GM23338 (cell line): ENCODE results near the gene GTF2A2. TPM values are rescaled to one million over a fixed set of nuclear protein-coding genes. Genes with fewer than 3 reads are reported as not detected.
A peak's percentile ranks its signal among the peaks of the same experiment; 100 is the strongest.

Experiments
- ATAC-seq: fragments of 200-7000 bp; cut with Tn5 transposase; 3 replicates; pipeline ENCODE4 v1.9.1; 2020
- DNase-seq: peaks from one replicate; pipeline ENCODE4 v3.0.0-alpha.2; 2015; ENCODE audit warnings: low spot score
- H2AFZ ChIP-seq: fragments of 200-600 bp; sonication (generic); 2 replicates; pipeline ENCODE4 v1.8.0; 2016; ENCODE audit warnings: antibody characterized with exemption, mild to moderate bottlenecking, moderate library complexity
- H3F3A ChIP-seq: fragments of 200-600 bp; sonication (generic); replicated peaks from 2 replicates; pipeline ENCODE4 v1.8.0; 2017; ENCODE audit warnings: antibody characterized with exemption, mixed run types, low read depth
- H3K27ac ChIP-seq: fragments of 200-600 bp; sonication (generic); 2 replicates; pipeline ENCODE4 v1.6.1; 2016; ENCODE audit warnings: low read depth
- H3K27me3 ChIP-seq: fragments of 200-600 bp; sonication (generic); 2 replicates; pipeline ENCODE4 v1.8.0; 2016; ENCODE audit warnings: mild to moderate bottlenecking, mixed run types, moderate library complexity; ENCODE audit not compliant: insufficient read depth
- H3K36me3 ChIP-seq: fragments of 200-600 bp; sonication (generic); 2 replicates; pipeline ENCODE4 v1.8.0; 2016; ENCODE audit warnings: mild to moderate bottlenecking; ENCODE audit not compliant: insufficient read depth
- H3K4me1 ChIP-seq: fragments of 200-600 bp; sonication (generic); 2 replicates; pipeline ENCODE4 v1.8.0; 2016; ENCODE audit warnings: mild to moderate bottlenecking, moderate library complexity; ENCODE audit not compliant: insufficient read depth
- H3K4me2 ChIP-seq: fragments of 200-600 bp; sonication (generic); 2 replicates; pipeline ENCODE4 v1.7.1; 2017; ENCODE audit warnings: mixed run types
- H3K4me3 ChIP-seq: fragments of 200-600 bp; sonication (generic); 2 replicates; pipeline ENCODE4 v1.6.1; 2016; ENCODE audit warnings: mixed run types
- H3K79me2 ChIP-seq: fragments of 200-600 bp; sonication (generic); replicated peaks from 2 replicates; pipeline ENCODE4 v1.8.0; 2017; ENCODE audit warnings: mild to moderate bottlenecking; ENCODE audit not compliant: insufficient read depth
- H3K9me2 ChIP-seq: fragments of 200-600 bp; sonication (generic); 2 replicates; pipeline ENCODE4 v1.8.0; 2017; ENCODE audit not compliant: insufficient read depth
- H4K20me1 ChIP-seq: fragments of 200-600 bp; sonication (generic); replicated peaks from 2 replicates; pipeline ENCODE4 v1.8.0; 2017; ENCODE audit warnings: mild to moderate bottlenecking; ENCODE audit not compliant: insufficient read depth
- H3K27ac Mint-ChIP-seq: 2 replicates; pipeline ENCODE4 v1.8.0; 2020; ENCODE audit warnings: inconsistent platforms, mild to moderate bottlenecking, moderate library complexity, mixed read lengths
- H3K27me3 Mint-ChIP-seq: 3 replicates; pipeline ENCODE4 v1.8.0; 2022; ENCODE audit warnings: low read depth, mild to moderate bottlenecking, moderate library complexity, mixed read lengths, inconsistent platforms; ENCODE audit not compliant: insufficient read depth, poor library complexity
- H3K36me3 Mint-ChIP-seq: 3 replicates; pipeline ENCODE4 v1.8.0; 2021; ENCODE audit warnings: low read depth, mild to moderate bottlenecking, inconsistent platforms, moderate library complexity, mixed read lengths
- H3K4me1 Mint-ChIP-seq: 3 replicates; pipeline ENCODE4 v1.8.0; 2020; ENCODE audit warnings: mild to moderate bottlenecking, inconsistent platforms, mixed read lengths
- H3K4me3 Mint-ChIP-seq: 3 replicates; pipeline ENCODE4 v1.8.0; 2021; ENCODE audit warnings: moderate library complexity, mild to moderate bottlenecking, inconsistent platforms, mixed read lengths
- H3K9me3 Mint-ChIP-seq: 3 replicates; pipeline ENCODE4 v1.8.0; 2020; ENCODE audit warnings: moderate library complexity, mild to moderate bottlenecking, inconsistent platforms, mixed read lengths
- EZH2 ChIP-seq: fragments of 200-600 bp; sonication (generic); IDR thresholded peaks from one replicate; pipeline ENCODE4 v1.8.0; 2017; ENCODE audit warnings: antibody characterized with exemption, mild to moderate bottlenecking, low read depth; ENCODE audit not compliant: unreplicated experiment
- EZH2phosphoT487 ChIP-seq: fragments of 200-600 bp; sonication (generic); IDR thresholded peaks from one replicate; pipeline ENCODE4 v1.8.1; 2018; ENCODE audit warnings: antibody characterized with exemption; ENCODE audit not compliant: unreplicated experiment
- JUNB ChIP-seq: IDR thresholded peaks from one replicate; pipeline ENCODE4 v1.6.1; 2016; ENCODE audit warnings: antibody characterized with exemption; ENCODE audit not compliant: unreplicated experiment
- NANOG ChIP-seq: IDR thresholded peaks from 2 replicates; pipeline ENCODE4 v1.6.1; 2016; ENCODE audit warnings: antibody characterized with exemption, borderline replicate concordance
- POLR2AphosphoS5 ChIP-seq: IDR thresholded peaks from 2 replicates; pipeline ENCODE4 v1.6.1; 2016; ENCODE audit warnings: antibody characterized with exemption, low read depth
- ZNF114 ChIP-seq: fragments of 250-450 bp; sonication (Bioruptor Pico); IDR thresholded peaks from 2 replicates; pipeline ENCODE4 v1.5.0; 2020; ENCODE audit warnings: mild to moderate bottlenecking, moderate library complexity
- ZNF331 ChIP-seq: fragments of 250-450 bp; sonication (Bioruptor Pico); IDR thresholded peaks from 2 replicates; pipeline ENCODE4 v1.5.0; 2020; ENCODE audit warnings: low read depth, mild to moderate bottlenecking, moderate library complexity
- polyA plus RNA-seq: library from polyadenylated mRNA; unstranded; fragments of >200 nt; fragmentation: Nextera tagmentation; extraction: Ambion mirVana; gene quantifications from 2 replicates; pipeline ENCODE4 v1.2.1, GENCODE V29; 2016
- total RNA-seq: library from RNA; depleted of rRNA; stranded (reverse); fragments of >200 nt; shearing (Covaris generic); gene quantifications from 2 replicates; pipeline ENCODE4 v1.2.3, GENCODE V29; 2014
- TF ChIP-seq, protein P1 (sequence below): IDR thresholded peaks from one replicate; pipeline ENCODE4 v1.6.1; 2018; ENCODE audit warnings: antibody characterized with exemption; ENCODE audit not compliant: unreplicated experiment
- TF ChIP-seq, protein P2 (sequence below): IDR thresholded peaks from 2 replicates; pipeline ENCODE4 v1.6.1; 2016; ENCODE audit warnings: antibody characterized with exemption
- TF ChIP-seq, protein P3 (sequence below), 2 experiments: fragments of 200-600 bp in 1 of 2; sonication (generic) in 1 of 2; conservative IDR thresholded peaks; 2 replicates each; pipeline versions ENCODE4 v1.5.1 to v1.6.1; 2016 to 2017; ENCODE audit warnings: antibody characterized with exemption in 2 of 2, low read depth in 2 of 2, mild to moderate bottlenecking in 2 of 2, moderate library complexity in 1 of 2

Gene GTF2A2
- total and polyA plus RNA-seq, 2 experiments from 2014 or later = 45.9 to 424 TPM

DNA sequence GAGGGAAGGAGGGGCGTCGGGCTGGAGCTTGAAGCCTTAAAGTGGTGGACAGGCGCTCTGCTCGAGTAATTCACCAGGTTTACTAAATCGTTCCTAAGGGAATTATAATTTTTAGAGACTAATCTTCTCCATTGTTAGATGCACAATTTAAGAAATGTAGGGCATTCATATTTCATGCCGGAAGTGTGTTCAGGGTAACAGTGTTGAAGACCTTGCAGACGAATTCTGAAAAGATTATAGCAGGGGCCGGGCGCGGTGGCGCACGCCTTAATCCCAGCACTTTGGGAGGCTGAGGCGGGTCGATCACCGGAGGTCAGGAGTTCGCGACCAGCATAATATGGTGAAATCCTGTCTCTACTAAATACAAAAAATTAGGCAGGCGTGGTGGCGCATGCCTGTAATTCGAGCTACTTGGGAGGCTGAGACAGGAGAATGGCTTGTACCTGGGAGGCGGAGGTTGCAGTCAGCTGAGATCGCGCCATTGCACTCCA is 365 bp upstream of the GTF2A2 start:
- Mint-ChIP-seq H3K9me3 (no peaks in the 10 kb centered on the region), H3K36me3 (peaks cover 5% of the 10 kb centered on the region), H3K4me1 (no peaks in the 10 kb centered on the region), H3K27ac (peak overlapping the region; percentile 40; the same call in 1 of the 2 replicates), H3K27me3 (no peaks in the 10 kb centered on the region), H3K4me3 (no peak overlapping the region; the same call in 2 of the 3 replicates)
- peak overlapping the region; percentile 84; the same call in 1 of the 2 replicates for H3K4me2 ChIP-seq
- no peaks in the 10 kb centered on the region for H3K27me3 ChIP-seq
- H3K79me2 ChIP-seq = peaks cover 44% of the 10 kb centered on the region
- ATAC-seq = peak; percentile 18
- TF ChIP-seq POLR2AphosphoS5 = no peak
- TF ChIP-seq, protein P1, sequence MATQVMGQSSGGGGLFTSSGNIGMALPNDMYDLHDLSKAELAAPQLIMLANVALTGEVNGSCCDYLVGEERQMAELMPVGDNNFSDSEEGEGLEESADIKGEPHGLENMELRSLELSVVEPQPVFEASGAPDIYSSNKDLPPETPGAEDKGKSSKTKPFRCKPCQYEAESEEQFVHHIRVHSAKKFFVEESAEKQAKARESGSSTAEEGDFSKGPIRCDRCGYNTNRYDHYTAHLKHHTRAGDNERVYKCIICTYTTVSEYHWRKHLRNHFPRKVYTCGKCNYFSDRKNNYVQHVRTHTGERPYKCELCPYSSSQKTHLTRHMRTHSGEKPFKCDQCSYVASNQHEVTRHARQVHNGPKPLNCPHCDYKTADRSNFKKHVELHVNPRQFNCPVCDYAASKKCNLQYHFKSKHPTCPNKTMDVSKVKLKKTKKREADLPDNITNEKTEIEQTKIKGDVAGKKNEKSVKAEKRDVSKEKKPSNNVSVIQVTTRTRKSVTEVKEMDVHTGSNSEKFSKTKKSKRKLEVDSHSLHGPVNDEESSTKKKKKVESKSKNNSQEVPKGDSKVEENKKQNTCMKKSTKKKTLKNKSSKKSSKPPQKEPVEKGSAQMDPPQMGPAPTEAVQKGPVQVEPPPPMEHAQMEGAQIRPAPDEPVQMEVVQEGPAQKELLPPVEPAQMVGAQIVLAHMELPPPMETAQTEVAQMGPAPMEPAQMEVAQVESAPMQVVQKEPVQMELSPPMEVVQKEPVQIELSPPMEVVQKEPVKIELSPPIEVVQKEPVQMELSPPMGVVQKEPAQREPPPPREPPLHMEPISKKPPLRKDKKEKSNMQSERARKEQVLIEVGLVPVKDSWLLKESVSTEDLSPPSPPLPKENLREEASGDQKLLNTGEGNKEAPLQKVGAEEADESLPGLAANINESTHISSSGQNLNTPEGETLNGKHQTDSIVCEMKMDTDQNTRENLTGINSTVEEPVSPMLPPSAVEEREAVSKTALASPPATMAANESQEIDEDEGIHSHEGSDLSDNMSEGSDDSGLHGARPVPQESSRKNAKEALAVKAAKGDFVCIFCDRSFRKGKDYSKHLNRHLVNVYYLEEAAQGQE = no peak
- no peak for TF ChIP-seq EZH2phosphoT487
- no peak for TF ChIP-seq ZNF331 (CRISPR knock-in tag)
- TF ChIP-seq JUNB = no peak
- TF ChIP-seq, protein P2, sequence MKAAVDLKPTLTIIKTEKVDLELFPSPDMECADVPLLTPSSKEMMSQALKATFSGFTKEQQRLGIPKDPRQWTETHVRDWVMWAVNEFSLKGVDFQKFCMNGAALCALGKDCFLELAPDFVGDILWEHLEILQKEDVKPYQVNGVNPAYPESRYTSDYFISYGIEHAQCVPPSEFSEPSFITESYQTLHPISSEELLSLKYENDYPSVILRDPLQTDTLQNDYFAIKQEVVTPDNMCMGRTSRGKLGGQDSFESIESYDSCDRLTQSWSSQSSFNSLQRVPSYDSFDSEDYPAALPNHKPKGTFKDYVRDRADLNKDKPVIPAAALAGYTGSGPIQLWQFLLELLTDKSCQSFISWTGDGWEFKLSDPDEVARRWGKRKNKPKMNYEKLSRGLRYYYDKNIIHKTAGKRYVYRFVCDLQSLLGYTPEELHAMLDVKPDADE = no peak
- no peak for TF ChIP-seq ZNF114 (CRISPR knock-in tag)
- TF ChIP-seq NANOG = no peak
- H3K4me1 ChIP-seq = peaks cover 10% of the 10 kb centered on the region; the same call in 1 of the 2 replicates
- H3K27ac ChIP-seq = 0 out of 2 replicates have a peak overlapping the region, but pooled peaks have one; percentile 16
- no peak for DNase-seq
- no peaks in the 10 kb centered on the region for H3F3A ChIP-seq
- H3K9me2 ChIP-seq = no peaks in the 10 kb centered on the region
- H3K36me3 ChIP-seq = peaks cover 9% of the 10 kb centered on the region
- H3K4me3 ChIP-seq = peak overlapping the region; percentile 70
- no peak overlapping the region for H2AFZ ChIP-seq
- peaks cover 23% of the 10 kb centered on the region for H4K20me1 ChIP-seq

DNA sequence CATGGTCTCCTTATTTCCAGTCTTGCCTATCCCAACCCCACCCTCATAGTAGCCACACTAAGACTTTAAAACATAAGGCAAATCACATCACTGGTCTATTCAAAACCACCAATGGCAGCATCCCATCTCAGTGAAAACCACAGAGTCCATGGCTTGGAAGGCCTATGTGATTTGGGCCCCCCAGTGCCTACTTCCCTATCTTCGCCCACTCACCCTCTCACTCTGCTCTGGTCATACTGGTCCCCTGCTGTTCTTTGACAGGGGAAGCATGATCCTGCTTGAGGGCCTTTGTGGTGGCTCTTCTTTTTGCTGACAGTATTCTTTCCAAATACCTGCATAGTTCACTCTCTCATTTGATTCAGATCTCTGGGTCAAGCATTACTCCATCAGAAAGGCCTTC is 3.3 kb downstream of the GTF2A2 start:
- H3K4me2 ChIP-seq = no peak overlapping the region
- H3K36me3 ChIP-seq = peaks cover 27% of the 10 kb centered on the region
- Mint-ChIP-seq H3K9me3 (peaks cover 2% of the 10 kb centered on the region; the same call in 1 of the 3 replicates), H3K36me3 (peaks cover 17% of the 10 kb centered on the region), H3K27ac (no peak overlapping the region), H3K4me1 (no peaks in the 10 kb centered on the region), H3K4me3 (no peak overlapping the region), H3K27me3 (no peaks in the 10 kb centered on the region)
- H3K27me3 ChIP-seq = no peaks in the 10 kb centered on the region
- H3K4me1 ChIP-seq = peaks cover 10% of the 10 kb centered on the region; the same call in 1 of the 2 replicates
- no peak overlapping the region for H3K4me3 ChIP-seq
- H2AFZ ChIP-seq = no peak overlapping the region
- H3F3A ChIP-seq = no peaks in the 10 kb centered on the region
- ATAC-seq = no peak
- H3K27ac ChIP-seq = no peak overlapping the region
- DNase-seq = no peak
- H4K20me1 ChIP-seq = peaks cover 27% of the 10 kb centered on the region
- H3K79me2 ChIP-seq = peaks cover 62% of the 10 kb centered on the region
- H3K9me2 ChIP-seq = no peaks in the 10 kb centered on the region
- TF ChIP-seq, protein P3, sequence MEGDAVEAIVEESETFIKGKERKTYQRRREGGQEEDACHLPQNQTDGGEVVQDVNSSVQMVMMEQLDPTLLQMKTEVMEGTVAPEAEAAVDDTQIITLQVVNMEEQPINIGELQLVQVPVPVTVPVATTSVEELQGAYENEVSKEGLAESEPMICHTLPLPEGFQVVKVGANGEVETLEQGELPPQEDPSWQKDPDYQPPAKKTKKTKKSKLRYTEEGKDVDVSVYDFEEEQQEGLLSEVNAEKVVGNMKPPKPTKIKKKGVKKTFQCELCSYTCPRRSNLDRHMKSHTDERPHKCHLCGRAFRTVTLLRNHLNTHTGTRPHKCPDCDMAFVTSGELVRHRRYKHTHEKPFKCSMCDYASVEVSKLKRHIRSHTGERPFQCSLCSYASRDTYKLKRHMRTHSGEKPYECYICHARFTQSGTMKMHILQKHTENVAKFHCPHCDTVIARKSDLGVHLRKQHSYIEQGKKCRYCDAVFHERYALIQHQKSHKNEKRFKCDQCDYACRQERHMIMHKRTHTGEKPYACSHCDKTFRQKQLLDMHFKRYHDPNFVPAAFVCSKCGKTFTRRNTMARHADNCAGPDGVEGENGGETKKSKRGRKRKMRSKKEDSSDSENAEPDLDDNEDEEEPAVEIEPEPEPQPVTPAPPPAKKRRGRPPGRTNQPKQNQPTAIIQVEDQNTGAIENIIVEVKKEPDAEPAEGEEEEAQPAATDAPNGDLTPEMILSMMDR (conservative IDR thresholded peaks at IDR 0.05; ENCODE audit: low read depth in 2 of 2) = no peak
- TF ChIP-seq NANOG (no peak), EZH2 (no peak)
